ENCODE data around the gene SEMG1. TPM values are rescaled to one million over a fixed set of nuclear protein-coding genes. Genes with fewer than 3 reads are reported as not detected.

SEMG1 gene
- total RNA-seq, 2 donors from 2014 or later: not detected

- Mint-ChIP-seq H3K27ac (no peak within 1 kb of the TSS), H3K9me3 (no peaks in the 10 kb centered on the region), H3K36me3 (no peaks in the 10 kb centered on the region)
- ATAC-seq: peak in 1 of 2 donors; percentile 69
- DNase-seq (ENCODE audit: low spot score in 2 of 2): no peak
Measured at GRCh38 chr20:45254383-45255262, 47.8 kb downstream of the SEMG1 start, which contains the start of gene SLPI. Gene SLPI (minus strand): TSS chr20:45254564. CDS start chr20:45254543, 21 bp downstream.

- no peak overlapping the region for H3K27ac Mint-ChIP-seq
- H3K36me3 Mint-ChIP-seq: no peaks in the 10 kb centered on the region
- DNase-seq (ENCODE audit: low spot score in 2 of 2): no peak
- no peaks in the 10 kb centered on the region for H3K9me3 Mint-ChIP-seq
- ATAC-seq: no peak
Measured at GRCh38 chr20:45257161-45257560, 50.3 kb downstream of the SEMG1 start.

GRCh38 chr20:45257711-45258110, 50.9 kb downstream of the SEMG1 start:
- ATAC-seq (no peak), DNase-seq (ENCODE audit: low spot score in 2 of 2) (no peak)
- no peaks in the 10 kb centered on the region for H3K9me3 Mint-ChIP-seq
- no peaks in the 10 kb centered on the region for H3K36me3 Mint-ChIP-seq
- H3K27ac Mint-ChIP-seq: no peak overlapping the region

GRCh38 chr20:45258259-45258658, 51.4 kb downstream of the SEMG1 start:
- DNase-seq (ENCODE audit: low spot score in 2 of 2): no peak
- H3K9me3 Mint-ChIP-seq: no peaks in the 10 kb centered on the region
- no peaks in the 10 kb centered on the region for H3K36me3 Mint-ChIP-seq
- H3K27ac Mint-ChIP-seq: no peak overlapping the region
- ATAC-seq: no peak

GRCh38 chr20:45258664-45259063, 51.8 kb downstream of the SEMG1 start:
- DNase-seq (ENCODE audit: low spot score in 2 of 2): no peak
- no peak overlapping the region for H3K27ac Mint-ChIP-seq
- no peaks in the 10 kb centered on the region for H3K9me3 Mint-ChIP-seq
- ATAC-seq: no peak
- H3K36me3 Mint-ChIP-seq: no peaks in the 10 kb centered on the region

Other genes with a start within 250 kb of the SEMG1 start
- gene TOMM34, start 246.6 kb upstream of the SEMG1 start, total RNA-seq: 10 to 100 TPM; 39.4 to 50.8 TPM
- gene STK4, start 240.5 kb upstream of the SEMG1 start, total RNA-seq: 100 to 1,000 TPM; 149 to 205 TPM
- gene KCNS1, start 105.9 kb upstream of the SEMG1 start, total RNA-seq: under 1 TPM in 1 of 2 donors, not detected in 1; 0.70 TPM
- not detected for gene WFDC5, start 91.9 kb upstream of the SEMG1 start, total RNA-seq
- gene WFDC12, start 82.6 kb upstream of the SEMG1 start, total RNA-seq: not detected
- gene PI3, start 32.1 kb upstream of the SEMG1 start, total RNA-seq: not detected
- not detected for gene SEMG2, start 14.3 kb downstream of the SEMG1 start, total RNA-seq
- gene SLPI, start 47.5 kb downstream of the SEMG1 start, total RNA-seq: not detected
- gene RBPJL, start 99.8 kb downstream of the SEMG1 start, total RNA-seq: not detected
- gene MATN4, start 101.3 kb downstream of the SEMG1 start, total RNA-seq: 1 to 10 TPM in 1 of 2 donors, under 1 TPM in 1; 0.11 to 1.4 TPM
- gene SDC4, start 141.4 kb downstream of the SEMG1 start, total RNA-seq: 10 to 100 TPM; 23.5 to 33.0 TPM
- gene SYS1, start 156.1 kb downstream of the SEMG1 start, total RNA-seq: 10 to 100 TPM; 28.0 to 33.3 TPM
- gene TP53TG5, start 171.3 kb downstream of the SEMG1 start, total RNA-seq: under 1 TPM; 0.16 to 0.45 TPM
- 10 to 100 TPM; 22.7 to 50.9 TPM for gene DBNDD2, start 201.3 kb downstream of the SEMG1 start, total RNA-seq
- gene PIGT, start 209.1 kb downstream of the SEMG1 start, total RNA-seq: 10 to 100 TPM; 45.0 to 59.1 TPM